ENCODE data around the gene BEND7. TPM values are rescaled to one million over a fixed set of nuclear protein-coding genes. Genes with fewer than 3 reads are reported as not detected.

Gene BEND7
- total and polyA plus RNA-seq, 2 of the 8 experiments (the other 6 are each of a cell fraction or from before 2014, with no cell fraction given), result 1.9 to 8.2 TPM

DNA sequence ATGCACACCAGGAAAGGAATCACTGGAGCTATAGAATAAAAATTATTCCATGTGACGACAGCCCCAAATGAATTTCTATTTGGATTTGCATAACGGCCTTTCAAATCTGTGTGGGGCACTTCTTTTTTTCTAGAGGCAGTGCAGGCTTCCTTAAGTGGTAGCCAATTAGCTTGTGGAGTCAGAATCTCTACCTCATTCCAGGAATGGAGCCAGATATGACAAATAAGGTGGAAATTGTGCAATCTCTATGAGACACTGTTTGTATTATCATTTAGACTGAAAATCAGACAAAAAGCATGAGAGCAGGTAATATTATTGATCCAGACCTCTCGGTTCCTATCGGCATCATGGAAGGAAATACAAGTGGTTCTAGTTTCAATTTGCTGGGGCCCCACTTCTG is 78.7 kb downstream of the BEND7 start:
- Histone ChIP-seq H3K36me3 (ENCODE audit: control insufficient read depth in 2 of 4, insufficient read depth in 4 of 4, low read length in 3 of 4) (no peaks in the 10 kb centered on the region), H3K56ac (replicated peaks; ENCODE audit: insufficient read length, low read depth, low read length) (no peak overlapping the region), H3K79me2 (ENCODE audit: control insufficient read depth in 1 of 2, insufficient read depth in 2 of 2, low read length in 2 of 2) (no peaks in the 10 kb centered on the region), H4K5ac (ENCODE audit: insufficient read length, low read depth, low read length) (no peak overlapping the region), H3K4me3 (ENCODE audit: extremely low read depth in 1 of 4, insufficient read depth in 2 of 4, low read depth in 3 of 4, low read length in 4 of 4) (no peak overlapping the region), H2AK5ac (ENCODE audit: low read depth, low read length) (no peak overlapping the region), H3K79me1 (ENCODE audit: low read depth, low read length) (no peaks in the 10 kb centered on the region), H4K8ac (ENCODE audit: extremely low read depth, insufficient read depth, low read length) (no peak overlapping the region), H3K23ac (ENCODE audit: insufficient read length) (no peak overlapping the region), H2BK5ac (ENCODE audit: low read depth, low read length) (no peak overlapping the region), H3K4ac (replicated peaks; ENCODE audit: insufficient read length, low read depth, low read length) (no peak overlapping the region), H3K4me1 (replicated peaks in 1 of 4; ENCODE audit: control insufficient read depth in 3 of 4, insufficient read depth in 4 of 4, low read length in 3 of 4) (no peaks in the 10 kb centered on the region; a peak in 1 of 7 replicates), H3K27me3 (replicated peaks in 1 of 4; ENCODE audit: control insufficient read depth in 3 of 4, extremely low read depth in 1 of 4, insufficient read depth in 3 of 4, low read length in 3 of 4) (0 out of 7 replicates have a peak, but pooled peaks cover 0 to 2% (median 0%) of the 10 kb centered on the region in 4 experiments), H3K14ac (ENCODE audit: insufficient read length) (no peak overlapping the region), H2BK120ac (replicated peaks; ENCODE audit: low read depth, low read length) (no peak overlapping the region), H2BK15ac (ENCODE audit: low read length) (no peak overlapping the region), H3K9ac (replicated peaks in 1 of 4; ENCODE audit: extremely low read depth in 1 of 4, low read depth in 3 of 4, low read length in 3 of 4) (no peak overlapping the region), H3K4me2 (ENCODE audit: insufficient read depth in 1 of 2, low read depth in 2 of 2, low read length in 2 of 2) (no peak overlapping the region), H4K91ac (replicated peaks; ENCODE audit: insufficient read length, low read length) (no peak overlapping the region), H3K23me2 (ENCODE audit: low read depth, low read length) (no peaks in the 10 kb centered on the region), H4K20me1 (replicated peaks in 1 of 2; ENCODE audit: control insufficient read depth in 1 of 2, insufficient read depth in 2 of 2, low read length in 2 of 2) (no peaks in the 10 kb centered on the region), H3K18ac (ENCODE audit: extremely low read depth, low read length) (no peak overlapping the region), H3K27ac (ENCODE audit: low read depth, low read length) (no peak overlapping the region), H2BK12ac (ENCODE audit: low read depth, low read length) (no peak overlapping the region), H2AFZ (ENCODE audit: low read length) (no peak overlapping the region), H2BK20ac (ENCODE audit: low read length) (no peak overlapping the region), H3K9me3 (ENCODE audit: insufficient read depth in 2 of 2, low read depth in 1 of 2, low read length in 1 of 2) (no peaks in the 10 kb centered on the region)
- no peak for DNase-seq (ENCODE audit: low read depth in 1 of 2, low spot score in 2 of 2)
- POLR2A ChIA-PET (ENCODE audit: partially characterized antibody), result interaction anchor here (0.5 to 1.4 kb wide), 2 partner anchors 10 to 108 kb away, joined by 3 to 4 read pairs; no protein-coding TSS in a partner anchor
- WGBS, 2 experiments (ENCODE audit: extremely low coverage in 1 of 2, insufficient coverage in 1 of 2, insufficient read length in 1 of 2, insufficient replicate concordance in 2 of 2, low coverage in 1 of 2, low lambda C conversion rate in 2 of 2, missing lambda C conversion rate in 1 of 2), result 92% methylated on average over 4 of the region's 4 CpGs; no CpG with 5 or more reads in 1 of the 2 experiments
- CTCF ChIA-PET (ENCODE audit: partially characterized antibody), result interaction anchor here (0.8 to 1.6 kb wide), 7 partner anchors 9 to 86 kb away, joined by 3 to 5 read pairs (median 3); no protein-coding TSS in a partner anchor
- FAIRE-seq, result no peak
- TF ChIP-seq KDM5A (IDR thresholded peaks at IDR 0.05; ENCODE audit: low read length) (no peak), CREB1 (IDR thresholded peaks at IDR 0.05) (no peak), ASH2L (IDR thresholded peaks at IDR 0.05; ENCODE audit: low read length) (no peak), PHF8 (conservative IDR thresholded peaks at IDR 0.05; ENCODE audit: low read depth, low read length) (no peak), RBBP5 (IDR thresholded peaks at IDR 0.05; ENCODE audit: borderline replicate concordance, low read depth, low read length) (no peak), CHD2 (IDR thresholded peaks at IDR 0.05; ENCODE audit: low read length) (no peak), YY1 (IDR thresholded peaks at IDR 0.05; ENCODE audit: low read depth, low read length) (no peak), TAF7 (optimal IDR thresholded peaks at IDR 0.05; ENCODE audit: borderline replicate concordance, low read depth, low read length) (no peak), SIN3A (conservative IDR thresholded peaks at IDR 0.05 in 1 of 2, IDR thresholded peaks at IDR 0.05 in 1 of 2; ENCODE audit: low read depth in 1 of 2, low read length in 2 of 2) (no peak), SUZ12 (IDR thresholded peaks at IDR 0.05; ENCODE audit: low read length) (no peak), GTF2F1 (IDR thresholded peaks at IDR 0.05; ENCODE audit: borderline replicate concordance, low read depth, low read length) (no peak)
- TF ChIP-seq, protein P1, sequence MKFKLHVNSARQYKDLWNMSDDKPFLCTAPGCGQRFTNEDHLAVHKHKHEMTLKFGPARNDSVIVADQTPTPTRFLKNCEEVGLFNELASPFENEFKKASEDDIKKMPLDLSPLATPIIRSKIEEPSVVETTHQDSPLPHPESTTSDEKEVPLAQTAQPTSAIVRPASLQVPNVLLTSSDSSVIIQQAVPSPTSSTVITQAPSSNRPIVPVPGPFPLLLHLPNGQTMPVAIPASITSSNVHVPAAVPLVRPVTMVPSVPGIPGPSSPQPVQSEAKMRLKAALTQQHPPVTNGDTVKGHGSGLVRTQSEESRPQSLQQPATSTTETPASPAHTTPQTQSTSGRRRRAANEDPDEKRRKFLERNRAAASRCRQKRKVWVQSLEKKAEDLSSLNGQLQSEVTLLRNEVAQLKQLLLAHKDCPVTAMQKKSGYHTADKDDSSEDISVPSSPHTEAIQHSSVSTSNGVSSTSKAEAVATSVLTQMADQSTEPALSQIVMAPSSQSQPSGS (IDR thresholded peaks at IDR 0.05; ENCODE audit: low read length), result no peak
